IPS-20b (cell line): Measurements from ENCODE around the gene LRIF1.

Experiments used
- H3K27ac ChIP-seq: one replicate; pipeline ENCODE4 v1.5.1; 2013; ENCODE audit warnings: low read length
- H3K27me3 ChIP-seq: 2 replicates; pipeline ENCODE4 v1.6.1; 2013; ENCODE audit warnings: mild to moderate bottlenecking, low read length, inconsistent platforms; ENCODE audit not compliant: insufficient read depth
- H3K36me3 ChIP-seq: 2 replicates; pipeline ENCODE4 v1.6.1; 2013; ENCODE audit warnings: low read depth, mild to moderate bottlenecking, inconsistent platforms, low read length, moderate library complexity; ENCODE audit not compliant: insufficient read depth
- H3K4me1 ChIP-seq: 2 replicates; pipeline ENCODE4 v1.6.1; 2013; ENCODE audit warnings: mild to moderate bottlenecking, control low read depth, inconsistent platforms, low read length, moderate library complexity; ENCODE audit not compliant: insufficient read depth
- H3K4me3 ChIP-seq: 2 replicates; pipeline ENCODE4 v1.5.1; 2013; ENCODE audit warnings: mild to moderate bottlenecking, low read length, inconsistent platforms
- H3K9ac ChIP-seq: 2 replicates; pipeline ENCODE4 v1.6.1; 2013; ENCODE audit warnings: low read depth, mild to moderate bottlenecking, inconsistent platforms, low read length, moderate library complexity
- H3K9me3 ChIP-seq: 2 replicates; pipeline ENCODE4 v1.6.1; 2013; ENCODE audit warnings: mild to moderate bottlenecking, low read depth, low read length, inconsistent platforms; ENCODE audit not compliant: insufficient read depth

LRIF1 gene

GRCh38 chr1:110915804-110916203 is 47.9 kb downstream of the LRIF1 start:
- H3K4me1 ChIP-seq: no peaks in the 10 kb centered on the region

GRCh38 chr1:110914676-110915075 is 49.0 kb downstream of the LRIF1 start:
- Histone ChIP-seq H3K4me3 (no peak overlapping the region), H3K36me3 (no peaks in the 10 kb centered on the region)

More at GRCh38 chr1:110915804-110916203, 47.9 kb downstream of the LRIF1 start:
- Histone ChIP-seq H3K9me3 (no peaks in the 10 kb centered on the region; the same call in 1 of the 2 replicates), H3K36me3 (no peaks in the 10 kb centered on the region), H3K27ac (no peak overlapping the region), H3K9ac (no peak overlapping the region), H3K4me3 (no peak overlapping the region), H3K27me3 (no peaks in the 10 kb centered on the region)

DNA sequence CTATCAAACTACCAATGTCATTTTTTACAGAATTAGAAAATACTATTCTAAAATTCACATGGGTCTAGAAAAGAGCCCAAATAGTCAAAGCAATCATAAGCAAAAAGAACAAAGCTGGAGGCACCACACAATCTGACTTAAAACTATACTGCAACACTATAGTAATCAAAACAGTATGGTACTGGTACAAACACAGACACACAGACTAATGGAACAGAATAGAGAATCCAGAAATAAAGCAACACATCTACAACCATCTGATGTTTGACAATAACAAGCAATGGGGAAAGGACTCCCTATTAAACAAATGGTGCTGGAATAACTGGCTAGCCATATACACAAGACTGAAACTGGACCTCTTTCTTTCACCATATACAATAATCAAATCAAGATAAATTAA is 50.9 kb downstream of the LRIF1 start:
- Histone ChIP-seq H3K9me3 (no peaks in the 10 kb centered on the region; the same call in 1 of the 2 replicates), H3K9ac (no peak overlapping the region), H3K27ac (no peak overlapping the region), H3K27me3 (no peaks in the 10 kb centered on the region), H3K4me3 (no peak overlapping the region), H3K36me3 (no peaks in the 10 kb centered on the region), H3K4me1 (no peaks in the 10 kb centered on the region)

More at GRCh38 chr1:110914676-110915075, 49.0 kb downstream of the LRIF1 start:
- no peak overlapping the region for H3K27ac ChIP-seq
- no peak overlapping the region for H3K9ac ChIP-seq
- H3K9me3 ChIP-seq: no peaks in the 10 kb centered on the region; the same call in 1 of the 2 replicates
- no peaks in the 10 kb centered on the region for H3K27me3 ChIP-seq
- H3K4me1 ChIP-seq: no peaks in the 10 kb centered on the region

GRCh38 chr1:110903853-110904500 is 59.7 kb downstream of the LRIF1 start:
- Histone ChIP-seq H3K9ac (no peak overlapping the region), H3K4me3 (no peak overlapping the region), H3K27ac (no peak overlapping the region), H3K4me1 (no peaks in the 10 kb centered on the region), H3K36me3 (no peaks in the 10 kb centered on the region), H3K9me3 (no peaks in the 10 kb centered on the region), H3K27me3 (no peaks in the 10 kb centered on the region)

DNA sequence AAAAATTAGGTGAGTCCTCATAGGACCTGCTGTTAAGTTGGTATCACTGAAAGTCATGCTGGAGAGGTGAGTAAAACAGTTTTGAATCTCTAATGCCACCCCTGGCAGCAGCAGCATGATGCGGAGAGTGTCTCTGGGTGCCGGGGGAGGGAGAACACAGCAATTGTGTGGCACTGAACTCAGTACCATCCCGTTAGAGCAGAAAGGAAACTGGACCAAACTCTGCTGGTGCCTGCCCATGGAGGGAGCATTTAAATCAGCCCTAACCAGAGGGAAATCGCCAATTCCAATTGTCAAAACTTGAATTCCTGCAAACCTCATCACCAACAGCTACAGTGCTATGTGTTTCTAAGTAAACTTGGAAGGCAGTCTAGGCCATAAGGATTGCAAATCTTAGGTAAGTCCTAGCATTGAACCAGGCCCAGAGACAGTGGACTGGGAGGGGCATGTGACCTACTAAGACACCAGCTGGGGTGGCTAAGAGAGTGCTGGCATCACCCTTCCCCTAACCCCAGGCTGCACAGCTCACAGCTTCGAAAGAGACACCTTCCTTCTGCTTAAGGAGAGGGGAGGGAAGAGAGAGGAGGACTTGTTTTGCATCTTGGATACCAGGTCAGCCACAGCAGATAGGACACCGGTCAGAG is 60.8 kb downstream of the LRIF1 start:
- no peak overlapping the region for H3K9ac ChIP-seq
- no peaks in the 10 kb centered on the region for H3K9me3 ChIP-seq
- no peaks in the 10 kb centered on the region for H3K4me1 ChIP-seq
- H3K27ac ChIP-seq: no peak overlapping the region
- no peaks in the 10 kb centered on the region for H3K36me3 ChIP-seq
- H3K27me3 ChIP-seq: no peaks in the 10 kb centered on the region
- no peak overlapping the region for H3K4me3 ChIP-seq

DNA sequence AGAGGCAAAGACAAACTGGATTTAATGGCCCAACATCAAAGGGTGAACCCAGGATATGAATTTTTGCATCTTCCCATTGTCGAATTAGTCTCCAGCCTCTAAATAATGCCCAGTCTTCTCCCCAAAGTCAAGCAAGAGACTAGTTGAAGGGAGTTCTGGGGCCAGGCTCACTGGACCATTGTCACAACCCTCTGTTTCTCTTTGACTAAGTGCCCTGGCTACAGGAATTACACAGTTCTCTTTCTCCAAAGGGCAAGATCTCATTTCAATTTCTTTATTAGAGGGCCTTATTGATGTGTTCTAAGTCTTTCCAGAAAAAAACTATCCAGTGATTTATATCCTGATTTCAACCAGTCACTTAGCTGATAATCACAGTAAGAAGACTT is 64.3 kb downstream of the LRIF1 start:
- Histone ChIP-seq H3K4me1 (no peaks in the 10 kb centered on the region), H3K27ac (no peak overlapping the region), H3K27me3 (no peaks in the 10 kb centered on the region), H3K9me3 (no peaks in the 10 kb centered on the region), H3K9ac (no peak overlapping the region), H3K4me3 (no peak overlapping the region), H3K36me3 (no peaks in the 10 kb centered on the region)

GRCh38 chr1:110898734-110899457 is 64.8 kb downstream of the LRIF1 start:
- Histone ChIP-seq H3K4me1 (no peaks in the 10 kb centered on the region), H3K9ac (no peak overlapping the region), H3K4me3 (no peak overlapping the region), H3K36me3 (no peaks in the 10 kb centered on the region), H3K9me3 (no peaks in the 10 kb centered on the region), H3K27me3 (no peaks in the 10 kb centered on the region), H3K27ac (no peak overlapping the region)

DNA sequence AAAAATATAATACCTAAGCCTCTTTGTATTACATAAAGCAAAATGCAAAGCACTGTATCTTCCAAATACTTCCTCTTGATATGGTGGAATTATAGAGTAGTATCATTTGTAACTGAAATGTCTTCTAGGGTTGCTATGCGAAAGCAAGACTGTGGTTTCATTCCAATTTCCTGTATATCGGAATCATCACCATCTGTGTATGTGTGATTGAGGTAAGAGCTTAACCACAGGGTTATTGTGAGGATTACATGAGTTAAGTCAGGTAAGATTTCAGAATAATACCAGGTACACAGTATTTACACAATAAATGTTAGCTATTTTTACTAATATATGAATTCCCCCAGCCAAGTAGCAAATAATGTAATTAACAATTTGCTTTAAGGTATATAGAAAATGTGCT is 66.0 kb downstream of the LRIF1 start:
- H3K36me3 ChIP-seq: no peaks in the 10 kb centered on the region
- no peaks in the 10 kb centered on the region for H3K4me1 ChIP-seq
- H3K9me3 ChIP-seq: no peaks in the 10 kb centered on the region
- H3K9ac ChIP-seq: no peak overlapping the region
- no peaks in the 10 kb centered on the region; the same call in 1 of the 2 replicates for H3K27me3 ChIP-seq
- H3K27ac ChIP-seq: no peak overlapping the region
- no peak overlapping the region for H3K4me3 ChIP-seq
